ENCODE results near the gene DHX35. TPM values are rescaled to one million over a fixed set of nuclear protein-coding genes. Genes with fewer than 3 reads are reported as not detected.

Gene DHX35
- total RNA-seq, 1 experiment from 2014 or later = 12.2 TPM

DNA sequence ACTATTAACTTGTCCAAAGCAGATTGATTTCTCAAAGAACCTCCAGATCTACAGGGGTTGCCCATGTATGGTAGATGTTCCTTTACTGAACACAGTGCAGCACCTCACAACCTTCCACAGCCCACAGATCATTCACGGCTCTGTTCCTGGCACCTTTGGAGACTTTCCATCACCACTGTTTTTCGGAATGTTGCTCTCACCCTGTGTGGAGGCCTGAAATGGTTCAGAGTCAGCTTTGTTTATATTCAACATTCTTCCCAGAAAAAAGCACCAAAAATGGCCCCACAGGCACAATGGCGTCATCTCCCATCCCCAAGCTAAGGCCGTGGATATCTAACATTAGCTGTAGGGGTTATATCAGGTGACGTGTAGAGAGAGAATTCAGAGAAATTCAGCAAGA lies 74.7 kb downstream of the DHX35 start:
- BruUV-seq (replicated peaks) = no TSS peak
- Histone ChIP-seq H3K4me3 (ENCODE audit: low read depth in 2 of 2, low read length in 2 of 2) (no peak overlapping the region), H3K27me3 (ENCODE audit: control insufficient read depth, insufficient read depth, low read length) (no peaks in the 10 kb centered on the region), H3K9me3 (ENCODE audit: control insufficient read depth, insufficient read depth, low read depth, low read length) (no peaks in the 10 kb centered on the region), H3K4me1 (ENCODE audit: control insufficient read depth, insufficient read depth, low read length) (no peaks in the 10 kb centered on the region), H3K36me3 (ENCODE audit: control insufficient read depth, insufficient read depth, low read length) (peaks cover 9% of the 10 kb centered on the region), H3K27ac (ENCODE audit: low read length) (no peak overlapping the region)
- POLR2A ChIA-PET = no interaction called here
- DNase-seq (ENCODE audit: low read depth, low spot score) = no peak
- intact Hi-C loops (cut with micrococcal nuclease; ENCODE audit: unreplicated experiment) (no loop called here), in situ Hi-C loops (cut with HindIII; ENCODE audit: low pct_unique_long_range_greater_than_20kb, low sequenced_read_pairs) (no loop called here)
- CTCF ChIA-PET = no interaction called here
- TF ChIP-seq SIN3A (IDR thresholded peaks at IDR 0.05; ENCODE audit: borderline replicate concordance, insufficient read depth, low read depth, low read length) = no peak
- ATAC-seq = no peak

DNA sequence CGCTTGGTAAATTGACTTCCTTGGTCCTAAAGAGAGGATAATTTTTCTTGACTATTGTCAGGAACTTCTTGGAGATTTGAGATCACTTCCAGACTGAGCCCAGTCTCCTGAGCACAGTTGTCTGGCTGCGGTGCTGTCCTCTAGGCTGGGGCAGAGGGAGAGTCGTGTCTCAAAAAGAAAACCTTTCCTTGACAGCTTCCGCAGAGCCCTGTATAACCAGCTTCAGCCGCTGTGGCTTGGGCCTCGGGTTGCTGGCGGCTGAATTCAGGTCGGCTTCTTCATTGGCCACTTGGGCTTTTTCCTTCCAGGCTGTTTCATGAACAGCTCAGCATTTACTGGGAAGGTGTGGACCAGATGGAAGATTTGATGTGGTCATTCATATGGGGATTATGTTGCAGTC lies 75.9 kb downstream of the DHX35 start:
- intact Hi-C loops (cut with micrococcal nuclease; ENCODE audit: unreplicated experiment) = no loop called here
- no peak overlapping the region for H3K4me3 ChIP-seq (ENCODE audit: low read depth in 2 of 2, low read length in 2 of 2)
- no peak overlapping the region for H3K27ac ChIP-seq (ENCODE audit: low read length)
- ChIA-PET POLR2A (no interaction called here), CTCF (no interaction called here)
- ATAC-seq (no peak), DNase-seq (ENCODE audit: low read depth, low spot score) (no peak)
- no peaks in the 10 kb centered on the region for H3K4me1 ChIP-seq (ENCODE audit: control insufficient read depth, insufficient read depth, low read length)
- peaks cover 9% of the 10 kb centered on the region for H3K36me3 ChIP-seq (ENCODE audit: control insufficient read depth, insufficient read depth, low read length)
- TF ChIP-seq, protein P1, sequence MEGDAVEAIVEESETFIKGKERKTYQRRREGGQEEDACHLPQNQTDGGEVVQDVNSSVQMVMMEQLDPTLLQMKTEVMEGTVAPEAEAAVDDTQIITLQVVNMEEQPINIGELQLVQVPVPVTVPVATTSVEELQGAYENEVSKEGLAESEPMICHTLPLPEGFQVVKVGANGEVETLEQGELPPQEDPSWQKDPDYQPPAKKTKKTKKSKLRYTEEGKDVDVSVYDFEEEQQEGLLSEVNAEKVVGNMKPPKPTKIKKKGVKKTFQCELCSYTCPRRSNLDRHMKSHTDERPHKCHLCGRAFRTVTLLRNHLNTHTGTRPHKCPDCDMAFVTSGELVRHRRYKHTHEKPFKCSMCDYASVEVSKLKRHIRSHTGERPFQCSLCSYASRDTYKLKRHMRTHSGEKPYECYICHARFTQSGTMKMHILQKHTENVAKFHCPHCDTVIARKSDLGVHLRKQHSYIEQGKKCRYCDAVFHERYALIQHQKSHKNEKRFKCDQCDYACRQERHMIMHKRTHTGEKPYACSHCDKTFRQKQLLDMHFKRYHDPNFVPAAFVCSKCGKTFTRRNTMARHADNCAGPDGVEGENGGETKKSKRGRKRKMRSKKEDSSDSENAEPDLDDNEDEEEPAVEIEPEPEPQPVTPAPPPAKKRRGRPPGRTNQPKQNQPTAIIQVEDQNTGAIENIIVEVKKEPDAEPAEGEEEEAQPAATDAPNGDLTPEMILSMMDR (IDR thresholded peaks at IDR 0.05) = no peak
- no peak for TF ChIP-seq SIN3A (IDR thresholded peaks at IDR 0.05; ENCODE audit: borderline replicate concordance, insufficient read depth, low read depth, low read length)
- no peak for TF ChIP-seq TCF7L2 (IDR thresholded peaks at IDR 0.05; ENCODE audit: low read depth, low read length)
- in situ Hi-C loops (cut with HindIII; ENCODE audit: low pct_unique_long_range_greater_than_20kb, low sequenced_read_pairs) = no loop called here
- no peaks in the 10 kb centered on the region for H3K9me3 ChIP-seq (ENCODE audit: control insufficient read depth, insufficient read depth, low read depth, low read length)
- no peaks in the 10 kb centered on the region for H3K27me3 ChIP-seq (ENCODE audit: control insufficient read depth, insufficient read depth, low read length)
- BruUV-seq (replicated peaks) = no TSS peak

- CTCF ChIA-PET = no interaction called here
- Histone ChIP-seq H3K4me1 (ENCODE audit: control insufficient read depth, insufficient read depth, low read length) (no peaks in the 10 kb centered on the region), H3K9me3 (ENCODE audit: control insufficient read depth, insufficient read depth, low read depth, low read length) (no peaks in the 10 kb centered on the region), H3K27me3 (ENCODE audit: control insufficient read depth, insufficient read depth, low read length) (no peaks in the 10 kb centered on the region), H3K4me3 (ENCODE audit: low read depth in 2 of 2, low read length in 2 of 2) (no peak overlapping the region), H3K27ac (ENCODE audit: low read length) (no peak overlapping the region), H3K36me3 (ENCODE audit: control insufficient read depth, insufficient read depth, low read length) (peaks cover 9% of the 10 kb centered on the region)
- BruUV-seq (replicated peaks) = no TSS peak
- no peak for DNase-seq (ENCODE audit: low read depth, low spot score)
- ATAC-seq = no peak
- no peak for TF ChIP-seq SIN3A (IDR thresholded peaks at IDR 0.05; ENCODE audit: borderline replicate concordance, insufficient read depth, low read depth, low read length)
- TF ChIP-seq, protein P2, sequence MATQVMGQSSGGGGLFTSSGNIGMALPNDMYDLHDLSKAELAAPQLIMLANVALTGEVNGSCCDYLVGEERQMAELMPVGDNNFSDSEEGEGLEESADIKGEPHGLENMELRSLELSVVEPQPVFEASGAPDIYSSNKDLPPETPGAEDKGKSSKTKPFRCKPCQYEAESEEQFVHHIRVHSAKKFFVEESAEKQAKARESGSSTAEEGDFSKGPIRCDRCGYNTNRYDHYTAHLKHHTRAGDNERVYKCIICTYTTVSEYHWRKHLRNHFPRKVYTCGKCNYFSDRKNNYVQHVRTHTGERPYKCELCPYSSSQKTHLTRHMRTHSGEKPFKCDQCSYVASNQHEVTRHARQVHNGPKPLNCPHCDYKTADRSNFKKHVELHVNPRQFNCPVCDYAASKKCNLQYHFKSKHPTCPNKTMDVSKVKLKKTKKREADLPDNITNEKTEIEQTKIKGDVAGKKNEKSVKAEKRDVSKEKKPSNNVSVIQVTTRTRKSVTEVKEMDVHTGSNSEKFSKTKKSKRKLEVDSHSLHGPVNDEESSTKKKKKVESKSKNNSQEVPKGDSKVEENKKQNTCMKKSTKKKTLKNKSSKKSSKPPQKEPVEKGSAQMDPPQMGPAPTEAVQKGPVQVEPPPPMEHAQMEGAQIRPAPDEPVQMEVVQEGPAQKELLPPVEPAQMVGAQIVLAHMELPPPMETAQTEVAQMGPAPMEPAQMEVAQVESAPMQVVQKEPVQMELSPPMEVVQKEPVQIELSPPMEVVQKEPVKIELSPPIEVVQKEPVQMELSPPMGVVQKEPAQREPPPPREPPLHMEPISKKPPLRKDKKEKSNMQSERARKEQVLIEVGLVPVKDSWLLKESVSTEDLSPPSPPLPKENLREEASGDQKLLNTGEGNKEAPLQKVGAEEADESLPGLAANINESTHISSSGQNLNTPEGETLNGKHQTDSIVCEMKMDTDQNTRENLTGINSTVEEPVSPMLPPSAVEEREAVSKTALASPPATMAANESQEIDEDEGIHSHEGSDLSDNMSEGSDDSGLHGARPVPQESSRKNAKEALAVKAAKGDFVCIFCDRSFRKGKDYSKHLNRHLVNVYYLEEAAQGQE (IDR thresholded peaks at IDR 0.05; ENCODE audit: insufficient read depth in 1 of 2, low read depth in 2 of 2, low read length in 1 of 2) = no peak
- TF ChIP-seq, protein P1 (IDR thresholded peaks at IDR 0.05) = no peak
- TF ChIP-seq POLR2AphosphoS5 (IDR thresholded peaks at IDR 0.05; ENCODE audit: low read depth, low read length) = no peak
- no peak for TF ChIP-seq TCF7L2 (IDR thresholded peaks at IDR 0.05; ENCODE audit: low read depth, low read length)
- POLR2A ChIA-PET = no interaction called here
- intact Hi-C loops (cut with micrococcal nuclease; ENCODE audit: unreplicated experiment) (no loop called here), in situ Hi-C loops (cut with HindIII; ENCODE audit: low pct_unique_long_range_greater_than_20kb, low sequenced_read_pairs) (no loop called here)
These were observed 76.4 kb downstream of the DHX35 start for GRCh38 chr20:39038495-39038894.

Data from Panc1 (cell line).